ENCODE data around the gene HSPG2.
"Not testable (repeated sequence)": the region's sequence is repeated elsewhere in the genome, so short reads cannot be mapped to it uniquely, and the experiment has no call there.

Gene HSPG2

DNA sequence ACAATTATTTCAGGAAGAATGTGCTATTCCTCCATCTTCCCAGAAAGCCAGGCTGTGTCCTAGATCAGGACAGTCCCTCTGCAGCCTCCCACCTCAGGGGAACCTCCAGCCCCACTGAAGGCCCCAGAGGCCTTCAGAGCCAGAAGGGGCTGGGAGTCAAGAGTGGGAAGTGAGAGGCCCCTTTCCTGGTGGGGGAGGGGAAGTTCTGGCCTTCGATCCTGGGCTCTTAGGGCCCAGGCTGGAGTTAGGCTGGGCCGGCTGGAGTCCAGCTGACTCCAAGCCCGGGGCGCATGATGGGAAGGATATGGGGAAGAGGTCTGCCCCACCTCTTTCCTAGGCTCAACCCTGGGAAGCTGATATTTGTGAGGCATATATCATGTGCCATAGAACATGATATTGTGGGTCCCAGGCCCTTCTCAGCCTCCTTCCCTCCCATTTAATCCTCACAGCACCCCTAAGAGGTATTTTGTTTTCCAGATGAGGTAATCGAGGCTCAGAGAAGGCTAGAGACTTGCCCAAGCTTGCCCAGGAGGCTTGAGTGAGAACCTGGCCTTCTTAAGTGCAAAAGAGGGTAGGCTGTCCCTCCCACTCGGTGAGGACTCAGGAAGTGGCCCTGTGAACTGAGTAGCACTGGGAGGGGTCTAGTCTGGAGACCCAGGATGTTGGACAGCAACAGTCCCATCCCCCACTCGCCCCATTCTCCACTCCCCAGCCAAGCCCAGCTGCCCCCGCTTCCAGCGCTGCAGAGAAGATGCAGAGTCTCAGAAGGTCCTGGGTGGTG lies 18.6 kb upstream of the HSPG2 start:
- DNase-seq, result no peak

DNA sequence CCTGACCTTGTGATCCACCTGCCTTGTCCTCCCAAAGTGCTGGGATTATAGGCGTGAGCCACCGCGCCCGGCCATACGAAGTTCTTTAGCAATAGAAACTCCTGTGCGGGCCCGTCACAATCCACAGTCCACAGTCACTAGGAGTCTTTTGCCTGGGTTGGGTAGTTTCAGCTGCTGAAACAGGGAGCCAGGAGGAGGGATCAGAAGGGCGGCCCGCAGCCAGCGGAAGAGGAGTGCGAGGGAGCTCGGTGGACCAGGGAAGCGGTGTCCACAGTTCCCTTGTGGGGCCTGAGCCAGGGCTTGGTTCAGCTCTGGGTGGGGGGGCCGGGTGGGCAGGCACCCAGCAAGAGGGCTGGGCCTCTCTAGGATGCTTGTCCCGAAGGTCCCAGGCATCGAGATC lies 17.9 kb upstream of the HSPG2 start:
- DNase-seq, result no peak

DNA sequence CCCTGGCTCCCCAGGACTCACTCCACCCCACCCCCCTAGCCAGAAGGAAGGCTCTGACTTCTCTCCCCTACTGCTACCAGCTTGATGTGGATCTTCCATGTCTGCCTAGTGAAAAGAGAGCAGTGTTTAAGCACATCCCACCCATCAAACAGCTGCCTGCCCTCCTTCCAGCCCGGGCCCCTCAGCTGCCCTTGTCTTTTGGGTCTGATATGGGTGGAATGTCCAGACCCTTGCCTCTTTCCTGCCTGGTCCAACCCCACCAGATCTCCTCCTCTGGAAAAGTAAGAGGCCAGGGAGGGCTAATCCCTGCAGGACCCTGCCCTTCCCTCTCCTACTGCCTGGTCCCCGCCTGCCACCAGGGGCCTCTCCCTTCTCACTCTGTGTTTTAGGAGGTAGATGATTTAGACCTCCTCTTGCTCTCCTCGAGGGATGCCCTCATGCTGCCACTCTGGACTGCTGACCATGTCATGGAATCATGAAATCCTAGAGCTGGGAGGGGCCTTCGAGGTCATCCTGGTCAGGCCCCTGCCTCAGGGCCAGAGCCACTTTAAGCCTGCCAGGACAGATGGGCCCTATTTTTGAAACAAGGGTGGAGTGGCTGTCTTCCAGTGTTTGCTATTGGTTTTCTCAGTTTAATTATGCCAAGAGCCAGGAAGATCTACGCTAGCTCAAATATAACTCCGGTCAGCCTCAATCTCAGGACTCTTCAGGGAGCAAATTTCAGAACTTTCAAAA lies 15.8 kb upstream of the HSPG2 start:
- no peak for DNase-seq

GRCh38 chr1:21951226-21951870 lies 14.2 kb upstream of the HSPG2 start:
- no peak for DNase-seq

DNA sequence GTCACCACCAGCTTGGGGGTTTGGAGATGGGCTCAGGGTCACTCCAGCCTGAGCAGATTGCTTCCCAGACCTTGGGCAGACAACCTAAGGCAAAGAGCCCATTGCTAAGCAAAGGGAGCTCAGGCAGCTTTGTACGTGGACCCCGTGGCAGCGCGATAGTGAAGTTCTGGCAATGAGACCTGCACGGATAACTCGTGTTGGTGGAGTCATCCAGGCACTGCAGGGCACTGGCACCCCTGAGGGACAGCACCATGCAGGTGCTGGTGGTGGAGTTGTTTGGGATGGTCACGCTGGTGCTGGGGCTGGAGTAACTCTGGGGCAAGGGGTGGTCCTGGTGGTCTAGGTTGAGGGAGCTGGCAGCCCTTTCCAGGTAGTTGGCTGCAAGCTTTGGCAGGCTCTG lies 13.6 kb upstream of the HSPG2 start:
- no peak for DNase-seq

- DNase-seq, result no peak
Observed at GRCh38 chr1:21946836-21947587, 9.9 kb upstream of the HSPG2 start.

DNA sequence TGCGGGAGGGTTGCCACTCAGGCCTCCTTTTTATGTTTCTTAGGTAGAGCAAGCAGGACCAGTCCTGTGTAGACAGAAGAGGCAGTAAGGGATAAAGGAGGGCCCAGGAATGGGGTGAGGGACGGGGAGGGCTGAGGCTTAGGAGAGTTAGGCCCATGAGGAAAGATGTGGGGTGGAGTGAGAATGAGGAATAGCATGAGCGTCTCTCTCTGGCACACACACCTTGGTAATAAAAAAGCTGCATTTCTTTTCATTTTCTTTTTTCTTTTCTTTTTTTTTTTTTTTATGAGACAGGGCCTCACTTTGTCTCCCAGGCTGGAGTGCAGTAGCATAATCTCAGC lies 7.6 kb upstream of the HSPG2 start:
- DNase-seq, result no peak

- not testable (repeated sequence) for DNase-seq
Observed at GRCh38 chr1:21942959-21943640, 6.0 kb upstream of the HSPG2 start.

DNA sequence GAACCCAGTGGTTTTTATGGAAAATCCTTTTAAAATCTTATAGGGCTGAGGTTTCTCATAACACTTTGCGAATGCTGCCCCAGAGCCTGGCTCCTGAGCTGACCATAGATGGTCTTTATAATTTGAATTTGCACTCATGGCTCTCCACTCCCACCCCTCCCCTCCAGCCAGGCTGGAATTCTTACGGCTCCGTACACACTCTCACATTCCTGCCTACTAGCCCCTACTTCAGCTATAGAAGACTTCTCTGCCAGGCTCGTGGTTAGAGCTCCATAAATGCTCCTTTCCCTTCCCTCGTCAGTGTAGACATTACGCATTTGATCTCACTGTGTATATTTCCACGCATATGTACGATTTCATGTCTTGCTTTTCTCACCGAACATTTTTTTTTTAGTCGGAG lies 5.4 kb upstream of the HSPG2 start:
- no peak for DNase-seq

DNA sequence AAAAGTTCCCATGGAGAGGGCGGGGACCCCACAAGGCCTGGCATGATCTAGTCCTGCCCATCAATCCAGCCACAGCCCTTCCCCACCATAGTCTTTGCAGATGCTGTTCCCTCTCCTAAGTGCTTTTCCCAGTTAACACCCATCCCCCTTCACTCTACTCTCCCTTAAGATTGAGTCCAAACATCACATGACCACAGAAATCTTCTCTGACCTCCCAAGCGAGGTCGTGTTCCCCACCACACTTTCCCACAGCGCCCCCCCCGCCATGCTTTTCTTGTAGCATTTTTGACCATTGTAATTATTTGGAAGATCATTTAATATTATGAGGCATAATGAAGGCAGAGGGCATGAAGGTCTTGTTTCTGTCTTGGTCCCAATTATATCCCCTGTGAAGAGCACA lies 4.3 kb upstream of the HSPG2 start:
- DNase-seq, result no peak

DNA sequence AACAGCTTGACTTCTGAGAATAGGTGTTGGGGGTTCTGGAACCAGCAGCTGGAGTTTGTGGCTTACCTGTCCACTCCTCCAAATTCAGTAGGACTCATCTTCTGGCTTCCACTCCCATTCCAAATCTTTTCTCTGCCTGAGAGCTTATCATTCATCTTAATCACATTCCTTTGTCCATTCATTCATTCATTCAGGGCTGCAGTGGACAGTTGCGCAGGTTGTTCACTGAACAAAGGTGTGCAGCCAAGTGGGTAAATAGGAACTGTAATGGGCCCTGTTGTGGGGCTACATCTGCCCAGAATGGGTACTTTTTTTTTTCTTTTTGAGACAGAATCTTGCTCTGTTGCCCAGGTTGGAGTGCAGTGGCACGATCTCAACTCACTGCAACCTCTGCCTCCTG lies 3.4 kb upstream of the HSPG2 start:
- no peak for DNase-seq

GRCh38 chr1:21939650-21940374 lies 2.7 kb upstream of the HSPG2 start:
- DNase-seq, result no peak

DNA sequence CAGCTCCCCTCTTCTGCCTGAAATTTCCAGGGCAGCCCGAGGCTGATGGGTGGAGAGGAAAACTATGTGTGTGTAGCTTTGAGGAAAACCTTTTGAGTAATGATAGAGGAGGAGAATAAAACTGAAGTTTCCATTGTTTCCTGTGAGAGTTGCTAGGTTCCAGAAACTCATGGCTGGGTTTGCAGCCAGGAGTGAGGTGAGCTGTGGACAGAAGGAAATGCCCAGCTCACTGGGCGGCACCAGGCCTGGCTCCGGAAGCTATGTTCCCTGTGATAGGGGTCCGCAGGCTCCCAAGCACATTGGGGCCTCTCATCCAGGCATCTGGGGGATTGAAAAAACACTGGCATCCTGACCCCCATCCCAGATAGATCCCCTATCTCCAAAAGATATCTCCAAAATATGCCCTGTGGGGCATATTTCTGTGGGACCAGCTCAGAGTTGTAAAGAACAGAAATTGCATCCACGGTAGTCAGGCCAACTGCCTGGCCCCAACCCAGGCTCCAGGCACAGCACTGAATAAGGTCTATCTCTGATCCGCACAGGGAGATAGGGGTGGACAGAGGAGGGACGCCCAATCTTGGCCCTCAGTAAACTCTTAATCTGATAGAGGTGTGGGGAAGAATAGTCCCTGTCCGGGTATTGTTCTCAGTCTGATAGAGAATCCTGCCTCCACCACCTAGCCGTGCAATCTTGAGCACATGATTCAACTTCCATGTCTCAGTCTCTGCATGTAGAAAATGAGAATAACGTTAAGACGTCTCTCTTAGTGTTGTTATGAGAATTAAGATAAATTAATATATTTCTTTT lies 1.8 kb upstream of the HSPG2 start:
- no peak for DNase-seq

DNA sequence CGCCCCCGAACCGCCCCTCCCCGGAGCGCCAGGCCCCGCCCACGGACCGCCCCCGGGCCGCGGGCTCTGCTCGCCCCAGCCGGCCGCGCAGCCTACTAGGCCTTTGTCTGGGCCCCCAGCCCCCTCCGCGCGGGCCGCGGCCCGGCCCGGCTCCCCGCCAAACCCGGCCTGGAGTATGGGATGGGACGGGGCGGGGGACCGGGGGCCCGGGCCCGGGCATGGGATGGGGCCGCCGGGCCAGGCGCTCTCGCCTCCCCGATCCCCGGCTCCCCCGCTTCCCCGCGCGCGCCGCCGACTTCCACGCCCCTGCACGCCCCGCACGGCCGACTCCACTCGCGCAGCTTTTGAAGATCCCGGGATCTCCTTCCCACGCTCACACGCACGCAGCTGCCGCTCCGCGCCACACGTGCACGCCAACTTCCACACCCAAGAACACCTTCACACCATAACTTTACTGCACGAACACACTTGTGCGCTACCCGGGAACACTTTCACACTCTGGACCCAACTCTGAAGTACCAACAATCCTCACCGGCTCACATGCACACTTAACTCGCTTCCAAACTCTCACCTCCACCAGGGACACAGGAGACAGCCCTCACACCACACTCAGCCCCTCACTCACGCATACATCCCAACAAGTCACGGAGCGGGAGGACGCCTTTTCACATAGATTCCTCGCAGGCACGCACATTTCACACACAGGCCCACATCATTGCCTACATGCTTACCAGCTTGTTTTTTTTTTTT lies 437 bp upstream of the HSPG2 start:
- peak; percentile 87 for DNase-seq

DNA sequence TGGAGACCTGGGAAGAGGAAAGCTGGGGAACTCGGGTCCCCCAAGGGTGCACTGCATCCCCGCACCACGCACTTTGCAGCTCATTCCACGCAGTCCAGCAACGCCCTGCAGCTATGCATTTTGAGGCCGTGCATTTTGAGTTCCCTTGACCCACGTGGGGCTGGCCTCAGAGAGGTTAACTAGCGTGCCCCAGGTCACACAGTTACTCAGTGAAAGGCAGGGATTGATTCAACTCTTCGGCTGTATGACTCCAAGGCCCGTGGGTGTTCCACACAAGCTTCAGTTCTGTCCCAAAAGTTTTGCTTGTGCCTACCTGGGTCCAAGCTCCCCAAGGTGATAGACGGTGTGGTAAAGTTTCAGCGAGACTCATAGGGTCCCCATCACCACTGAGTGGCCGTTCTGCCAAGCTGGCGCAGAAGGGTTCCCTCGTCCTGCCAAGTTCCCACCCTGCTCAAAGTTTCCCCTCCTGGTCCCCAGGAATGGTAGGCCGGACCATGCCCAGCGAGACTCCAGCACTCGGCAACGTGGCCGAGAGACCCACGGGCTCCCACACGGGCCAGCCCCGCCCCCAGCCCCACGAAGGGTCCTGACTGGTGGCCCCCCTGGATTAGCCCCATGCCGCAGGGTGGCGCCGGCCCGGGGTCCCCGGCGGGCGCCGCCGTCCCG lies 611 bp downstream of the HSPG2 start:
- no peak for DNase-seq

DNA sequence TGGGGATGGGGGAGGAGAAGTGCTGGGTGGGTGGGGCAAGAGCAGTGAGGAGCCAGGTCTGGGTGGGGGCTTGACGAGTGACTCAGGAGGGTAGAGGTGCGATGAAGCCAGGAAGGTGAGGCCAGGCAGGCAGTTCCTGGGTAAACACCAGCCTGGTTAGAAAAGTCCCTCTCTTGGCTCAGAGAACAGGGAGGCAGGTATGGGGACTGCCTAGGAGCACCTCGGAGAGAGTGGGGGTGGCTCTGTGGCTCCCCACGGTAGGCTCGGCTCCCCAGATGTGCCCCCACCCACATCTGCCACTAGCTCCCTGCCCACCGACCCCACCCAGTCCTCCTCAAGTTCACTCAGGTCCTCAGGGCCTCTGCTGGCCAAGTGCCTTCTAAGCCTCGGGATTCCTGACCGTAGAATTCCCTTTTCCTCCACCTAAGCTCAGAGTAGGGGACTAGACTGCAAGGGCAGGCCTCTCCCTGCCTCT lies 1.2 kb downstream of the HSPG2 start:
- DNase-seq, result no peak

DNA sequence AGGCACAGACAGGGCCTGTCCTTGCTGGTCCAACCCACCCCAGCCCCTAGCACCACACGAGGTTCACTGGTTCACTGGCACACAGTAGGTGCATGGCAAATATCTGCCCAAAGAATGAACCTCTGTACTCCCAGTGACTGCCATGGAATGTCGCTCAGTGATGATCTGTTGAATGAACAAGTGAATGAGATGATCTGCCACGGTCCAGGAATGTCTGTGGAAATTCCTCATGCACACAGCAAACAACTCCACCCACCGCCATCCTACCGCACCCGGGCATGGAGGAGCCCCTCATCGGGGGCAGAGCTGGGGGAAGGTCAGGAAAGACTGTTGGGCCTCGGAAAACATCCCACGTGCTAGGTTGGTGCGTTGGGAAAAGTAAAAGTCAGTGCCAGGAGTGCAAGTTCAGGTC lies 1.7 kb downstream of the HSPG2 start:
- no peak for DNase-seq

GRCh38 chr1:21933397-21934248 lies 3.5 kb downstream of the HSPG2 start:
- DNase-seq, result no peak

- no peak for DNase-seq
Observed at GRCh38 chr1:21932127-21932526, 5.0 kb downstream of the HSPG2 start.
